Large intestine (tissue), 3 donors: ENCODE data around the gene SLC15A4. TPM values are rescaled to one million over a fixed set of nuclear protein-coding genes. Genes with fewer than 3 reads are reported as not detected.

ENCODE experiments used
- DNase-seq, 2 donors: peaks; one replicate each; pipeline versions ENCODE4 v3.0.0 to v3.0.0-alpha.2; 2013
- H3K27ac ChIP-seq: one replicate; pipeline ENCODE4 v1.5.1; 2013; ENCODE audit warnings: low read length
- H3K27me3 ChIP-seq: 2 replicates; pipeline ENCODE4 v1.6.1; 2013; ENCODE audit warnings: low read length; ENCODE audit not compliant: control insufficient read depth, insufficient read depth
- H3K36me3 ChIP-seq: 2 replicates; pipeline ENCODE4 v1.6.1; 2013; ENCODE audit warnings: low read length; ENCODE audit not compliant: control insufficient read depth, insufficient read depth
- H3K4me1 ChIP-seq: one replicate; pipeline ENCODE4 v1.6.1; 2013; ENCODE audit warnings: low read length; ENCODE audit not compliant: control insufficient read depth, insufficient read depth
- H3K4me3 ChIP-seq: one replicate; pipeline ENCODE4 v1.5.1; 2013; ENCODE audit warnings: low read length
- H3K9me3 ChIP-seq: one replicate; pipeline ENCODE4 v1.6.1; 2013; ENCODE audit warnings: mild to moderate bottlenecking, low read depth, low read length, moderate library complexity; ENCODE audit not compliant: control insufficient read depth
- WGBS: methylation state at CpG from one replicate; pipeline ENCODE4 v1.1.5; 2013; ENCODE audit warnings: low lambda C conversion rate; ENCODE audit not compliant: insufficient coverage; 5-methylcytosine and 5-hydroxymethylcytosine counted together
- polyA plus RNA-seq: library from polyadenylated mRNA; unstranded; fragments of 120-200 nt; gene quantifications from one replicate; pipeline ENCODE4 v1.2.1, GENCODE V29; 2013

Gene SLC15A4
- polyA plus RNA-seq, 1 donor = 21.5 TPM

DNA sequence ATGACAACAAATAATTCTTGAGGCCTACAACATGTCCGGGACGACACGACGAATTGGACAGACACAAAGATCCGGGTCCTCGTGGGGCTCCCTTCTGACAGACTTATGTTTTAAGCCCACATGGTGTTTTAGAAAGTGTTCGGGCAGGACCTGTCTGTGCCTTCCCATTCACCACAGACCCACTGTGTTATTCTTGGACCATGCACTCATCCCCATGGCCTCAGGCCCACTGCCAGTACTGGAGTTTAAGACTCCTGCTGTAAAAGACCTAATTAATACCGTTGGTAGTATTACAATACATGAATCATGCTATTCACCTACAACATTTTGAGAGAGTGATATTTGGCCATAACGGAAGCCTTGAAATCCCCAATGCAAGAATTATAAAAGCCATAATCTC is 20.0 kb downstream of the SLC15A4 start:
- Histone ChIP-seq H3K4me3 (no peak overlapping the region), H3K27me3 (no peaks in the 10 kb centered on the region), H3K36me3 (peaks cover 61% of the 10 kb centered on the region), H3K9me3 (no peaks in the 10 kb centered on the region), H3K4me1 (no peaks in the 10 kb centered on the region), H3K27ac (no peak overlapping the region)
- DNase-seq = no peak
- WGBS = no CpG with 5 or more reads among the region's 9 CpGs

DNA sequence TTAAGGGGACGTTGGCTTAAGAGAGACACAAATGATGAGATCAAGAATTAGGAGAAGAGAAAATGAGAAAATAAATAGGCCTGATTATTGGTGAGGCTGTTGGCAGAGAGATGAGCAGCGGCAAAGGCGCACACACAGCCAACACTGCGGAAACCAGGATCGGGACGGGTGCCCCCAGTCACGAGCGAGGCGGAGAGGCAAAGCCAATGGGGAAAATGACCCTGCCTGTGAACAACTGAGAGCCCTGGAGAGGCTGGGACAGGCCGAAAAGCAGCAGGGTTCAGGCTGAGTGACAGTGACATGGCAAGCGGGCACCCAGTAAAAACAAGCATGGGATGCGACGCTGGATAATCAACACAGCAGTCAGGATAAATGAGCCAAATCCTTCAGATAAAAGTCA is 21.0 kb downstream of the SLC15A4 start:
- Histone ChIP-seq H3K4me1 (no peaks in the 10 kb centered on the region), H3K4me3 (no peak overlapping the region), H3K9me3 (no peaks in the 10 kb centered on the region), H3K27ac (no peak overlapping the region), H3K36me3 (peaks cover 60% of the 10 kb centered on the region), H3K27me3 (no peaks in the 10 kb centered on the region)
- no peak for DNase-seq
- WGBS = 100% methylated on average over 3 of the region's 13 CpGs

DNA sequence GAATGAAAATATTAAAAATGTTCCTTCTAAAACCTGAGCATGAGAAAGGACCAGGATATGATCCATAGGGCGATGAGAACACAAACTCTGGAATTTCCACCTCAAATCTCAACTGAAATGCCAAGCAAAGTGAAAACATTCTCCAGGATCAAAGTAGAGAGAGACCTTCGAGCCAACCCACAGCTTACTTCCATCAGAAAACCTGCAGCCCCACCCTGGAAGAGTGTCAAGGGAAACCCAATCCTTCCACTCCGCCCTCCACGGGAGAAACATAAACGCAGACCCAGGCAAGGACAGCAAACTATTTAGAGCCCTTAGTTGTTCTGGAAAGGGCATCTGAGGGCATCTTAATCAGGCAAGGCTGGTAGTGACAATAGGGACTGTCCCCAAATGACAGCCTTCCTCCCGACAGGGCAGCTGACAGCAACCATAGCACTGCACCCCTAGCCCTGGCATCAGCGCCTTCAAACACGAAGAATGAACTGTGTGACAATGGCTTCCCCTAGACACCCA is 21.8 kb downstream of the SLC15A4 start:
- DNase-seq = no peak
- no peaks in the 10 kb centered on the region for H3K4me1 ChIP-seq
- H3K36me3 ChIP-seq = peaks cover 61% of the 10 kb centered on the region
- no peaks in the 10 kb centered on the region for H3K9me3 ChIP-seq
- 100% methylated on average over 1 of the region's 8 CpGs for WGBS
- no peaks in the 10 kb centered on the region for H3K27me3 ChIP-seq
- H3K27ac ChIP-seq = no peak overlapping the region
- H3K4me3 ChIP-seq = no peak overlapping the region

DNA sequence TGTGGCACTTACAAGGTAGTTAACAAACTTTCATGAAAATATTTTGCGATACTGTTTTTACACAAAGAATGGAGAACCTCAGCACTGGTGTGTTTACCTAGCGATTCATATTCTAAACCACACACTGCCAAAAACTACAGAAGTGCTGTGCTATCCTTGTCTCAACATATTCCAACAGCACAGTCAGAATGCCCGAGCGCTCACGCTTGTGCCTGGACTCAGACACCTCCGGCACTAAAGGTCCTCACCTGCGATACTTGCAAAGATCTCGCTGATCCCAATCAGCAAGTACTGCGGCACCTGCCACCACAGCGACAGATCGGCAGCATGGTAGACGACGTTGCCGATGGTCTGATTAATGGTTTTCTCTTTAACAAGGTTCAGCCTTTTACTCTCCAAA is 23.2 kb downstream of the SLC15A4 start:
- H3K36me3 ChIP-seq = peaks cover 69% of the 10 kb centered on the region
- 100% methylated on average over 1 of the region's 14 CpGs for WGBS
- no peak overlapping the region for H3K4me3 ChIP-seq
- no peaks in the 10 kb centered on the region for H3K9me3 ChIP-seq
- no peak overlapping the region for H3K27ac ChIP-seq
- no peak for DNase-seq
- no peaks in the 10 kb centered on the region for H3K4me1 ChIP-seq
- H3K27me3 ChIP-seq = no peaks in the 10 kb centered on the region

DNA sequence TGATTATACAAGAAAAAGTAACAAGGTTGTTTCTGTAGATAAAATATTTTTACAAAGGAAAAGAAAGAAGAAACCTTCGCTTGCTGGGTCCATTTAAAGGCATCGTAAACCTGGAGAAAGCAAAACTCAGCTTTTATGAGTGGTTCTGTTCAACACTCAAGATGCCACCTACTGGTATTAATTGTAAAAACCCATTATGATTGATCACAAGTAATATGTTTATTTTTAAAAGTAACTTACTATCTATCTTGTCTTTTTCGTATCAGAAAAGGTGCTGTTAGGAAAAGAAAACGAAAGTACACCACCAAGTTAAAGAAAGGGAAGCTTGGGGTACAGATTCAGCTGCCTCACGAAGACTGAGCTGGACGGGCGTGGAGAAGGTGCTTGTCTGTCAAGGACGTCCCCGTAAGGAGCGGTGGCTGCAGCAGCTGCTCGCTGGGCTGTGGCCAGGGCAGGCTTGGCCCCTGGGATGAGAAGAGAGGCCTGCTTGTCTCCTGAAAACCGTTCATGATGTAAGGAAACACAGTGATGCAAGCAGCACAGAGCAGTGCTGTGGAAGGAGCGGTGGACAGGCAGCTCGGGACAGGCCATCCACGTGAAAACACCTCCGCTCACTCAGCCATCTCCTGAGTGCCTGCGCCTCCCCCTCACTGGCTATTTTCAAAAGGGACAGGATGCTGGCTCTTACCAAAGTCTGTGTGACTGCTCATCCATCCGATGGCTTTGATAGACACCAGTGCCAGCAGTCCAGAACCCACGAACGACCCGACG is 25.0 kb downstream of the SLC15A4 start:
- Histone ChIP-seq H3K36me3 (peaks cover 79% of the 10 kb centered on the region), H3K9me3 (no peaks in the 10 kb centered on the region), H3K4me1 (no peaks in the 10 kb centered on the region), H3K4me3 (no peak overlapping the region), H3K27ac (no peak overlapping the region), H3K27me3 (no peaks in the 10 kb centered on the region)
- WGBS = 68% methylated on average over 2 of the region's 22 CpGs
- no peak for DNase-seq

DNA sequence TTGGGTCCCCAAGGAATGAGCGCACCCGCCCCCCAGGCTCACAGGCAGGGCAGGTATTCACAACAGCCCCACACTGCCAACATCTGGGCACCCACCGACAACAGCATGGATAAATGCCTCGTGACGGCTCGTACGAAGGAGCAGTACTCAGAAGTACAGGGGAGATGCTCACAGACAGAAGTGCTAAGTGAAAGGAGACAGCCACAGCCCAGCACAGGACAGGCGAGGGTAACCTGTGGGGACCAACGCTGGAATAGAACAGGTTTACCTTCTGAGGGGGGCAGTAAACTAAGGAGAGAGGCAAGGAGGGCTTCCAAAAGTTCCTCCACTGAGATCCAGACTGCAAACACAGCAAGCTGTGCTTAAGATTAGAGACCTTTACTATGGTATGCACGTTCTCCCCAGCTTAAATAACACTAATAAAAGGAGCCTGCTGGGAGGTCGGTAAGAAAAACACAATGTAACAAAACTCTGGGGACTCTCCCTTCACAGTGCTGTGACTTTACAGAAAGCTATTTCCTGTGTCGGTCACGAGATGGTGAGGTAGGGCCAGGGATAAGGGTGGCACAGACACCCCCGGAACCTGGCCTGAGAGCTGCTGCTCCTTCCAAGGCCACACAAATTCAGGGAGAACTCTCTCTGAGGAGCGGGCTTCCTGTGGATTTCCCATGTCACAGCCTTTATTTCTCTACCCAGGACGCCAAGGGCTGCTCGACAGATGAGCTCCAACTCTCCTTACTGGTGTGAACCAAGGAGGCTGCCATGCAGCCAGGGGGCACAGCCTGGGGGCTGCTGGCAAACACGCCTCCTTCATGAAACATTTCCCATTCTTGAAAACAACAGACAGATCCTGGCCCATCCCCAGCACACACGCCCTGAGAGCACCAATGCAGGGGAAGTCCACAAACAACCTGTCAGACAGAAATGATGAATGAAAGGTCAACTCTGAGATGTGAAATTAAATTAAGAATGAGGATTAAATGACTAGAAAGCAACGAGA is 26.3 kb downstream of the SLC15A4 start:
- no peaks in the 10 kb centered on the region for H3K9me3 ChIP-seq
- H3K36me3 ChIP-seq = peaks cover 80% of the 10 kb centered on the region
- no peaks in the 10 kb centered on the region for H3K4me1 ChIP-seq
- H3K27me3 ChIP-seq = no peaks in the 10 kb centered on the region
- H3K4me3 ChIP-seq = no peak overlapping the region
- DNase-seq = no peak
- H3K27ac ChIP-seq = no peak overlapping the region
- 20% methylated on average over 1 of the region's 20 CpGs for WGBS

DNA sequence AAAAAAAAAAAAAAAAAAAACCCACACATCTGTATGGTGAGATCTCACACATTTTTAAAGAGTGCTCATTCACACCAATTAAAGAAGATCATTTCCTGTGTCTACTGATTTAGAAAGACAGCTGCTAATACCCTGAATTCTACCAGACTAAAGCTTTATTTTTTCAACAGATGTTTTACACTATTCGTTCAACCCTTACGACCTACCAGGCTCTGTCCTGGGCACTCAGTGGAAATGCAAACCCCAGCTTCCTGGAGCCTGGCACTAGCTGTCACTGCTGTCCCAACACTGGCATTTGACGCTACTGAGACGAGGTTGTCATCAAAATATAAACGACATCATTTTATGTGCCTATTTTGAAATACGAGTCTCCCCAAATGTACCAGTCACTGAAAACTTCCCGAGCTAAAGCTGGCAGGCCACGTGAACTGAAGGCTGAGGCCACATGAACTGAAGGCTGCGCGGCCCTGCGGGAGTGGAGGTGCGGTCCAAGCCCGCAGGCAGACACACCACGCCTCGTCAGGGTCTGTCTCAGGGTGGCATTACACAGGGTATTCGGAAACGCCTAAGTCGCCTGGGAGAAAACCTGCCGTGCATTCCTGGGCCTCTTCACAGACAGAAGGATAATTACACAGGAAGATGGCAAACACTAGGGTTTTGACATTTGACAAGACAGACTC is 27.2 kb downstream of the SLC15A4 start:
- H3K27me3 ChIP-seq = no peaks in the 10 kb centered on the region
- no peak for DNase-seq
- no peak overlapping the region for H3K27ac ChIP-seq
- WGBS = 100% methylated on average over 2 of the region's 19 CpGs
- no peaks in the 10 kb centered on the region for H3K9me3 ChIP-seq
- H3K36me3 ChIP-seq = peaks cover 81% of the 10 kb centered on the region
- no peak overlapping the region for H3K4me3 ChIP-seq
- no peaks in the 10 kb centered on the region for H3K4me1 ChIP-seq

DNA sequence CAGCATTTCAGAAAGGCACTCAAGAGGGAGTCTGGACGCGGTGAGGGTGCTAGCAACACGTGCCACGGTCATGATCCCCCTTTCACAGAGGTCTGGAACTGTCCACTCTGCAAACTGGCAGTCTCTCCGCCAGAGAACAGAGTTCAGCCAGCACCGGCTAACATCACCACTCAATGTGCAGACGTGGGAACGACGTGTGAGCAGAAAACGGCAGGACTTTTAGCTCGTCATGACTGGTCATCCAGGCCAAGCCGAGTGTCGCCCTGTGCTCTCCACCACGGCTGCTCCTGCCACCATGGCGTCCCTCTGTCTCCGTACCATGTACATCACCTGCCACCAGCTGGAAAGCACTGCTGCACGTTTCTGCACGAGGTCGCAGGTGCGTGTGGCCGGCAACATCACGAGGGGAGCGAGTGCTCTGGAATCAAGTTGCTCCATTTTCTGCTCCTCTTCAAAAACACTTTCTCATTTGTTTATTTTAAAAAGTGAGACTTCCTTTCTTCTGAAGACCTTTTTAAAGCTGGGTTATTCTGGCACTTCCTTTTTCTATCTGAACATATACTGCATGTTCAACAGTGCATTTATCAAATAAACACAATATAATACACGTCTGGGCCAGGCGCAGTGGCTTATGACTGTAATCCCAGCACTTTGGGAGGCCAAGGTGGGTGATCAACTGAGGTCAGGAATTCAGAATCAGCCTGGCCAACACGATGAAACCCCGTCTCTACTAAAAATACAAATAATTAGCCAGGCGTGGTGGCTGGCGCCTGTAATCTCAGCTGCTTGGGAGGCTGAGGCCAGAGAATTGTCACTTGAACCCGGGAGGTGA is 28.0 kb downstream of the SLC15A4 start:
- H3K36me3 ChIP-seq = peaks cover 83% of the 10 kb centered on the region
- H3K4me1 ChIP-seq = no peaks in the 10 kb centered on the region
- H3K4me3 ChIP-seq = no peak overlapping the region
- no peaks in the 10 kb centered on the region for H3K27me3 ChIP-seq
- WGBS = no CpG with 5 or more reads among the region's 30 CpGs
- no peak overlapping the region for H3K27ac ChIP-seq
- H3K9me3 ChIP-seq = no peaks in the 10 kb centered on the region
- DNase-seq = no peak

DNA sequence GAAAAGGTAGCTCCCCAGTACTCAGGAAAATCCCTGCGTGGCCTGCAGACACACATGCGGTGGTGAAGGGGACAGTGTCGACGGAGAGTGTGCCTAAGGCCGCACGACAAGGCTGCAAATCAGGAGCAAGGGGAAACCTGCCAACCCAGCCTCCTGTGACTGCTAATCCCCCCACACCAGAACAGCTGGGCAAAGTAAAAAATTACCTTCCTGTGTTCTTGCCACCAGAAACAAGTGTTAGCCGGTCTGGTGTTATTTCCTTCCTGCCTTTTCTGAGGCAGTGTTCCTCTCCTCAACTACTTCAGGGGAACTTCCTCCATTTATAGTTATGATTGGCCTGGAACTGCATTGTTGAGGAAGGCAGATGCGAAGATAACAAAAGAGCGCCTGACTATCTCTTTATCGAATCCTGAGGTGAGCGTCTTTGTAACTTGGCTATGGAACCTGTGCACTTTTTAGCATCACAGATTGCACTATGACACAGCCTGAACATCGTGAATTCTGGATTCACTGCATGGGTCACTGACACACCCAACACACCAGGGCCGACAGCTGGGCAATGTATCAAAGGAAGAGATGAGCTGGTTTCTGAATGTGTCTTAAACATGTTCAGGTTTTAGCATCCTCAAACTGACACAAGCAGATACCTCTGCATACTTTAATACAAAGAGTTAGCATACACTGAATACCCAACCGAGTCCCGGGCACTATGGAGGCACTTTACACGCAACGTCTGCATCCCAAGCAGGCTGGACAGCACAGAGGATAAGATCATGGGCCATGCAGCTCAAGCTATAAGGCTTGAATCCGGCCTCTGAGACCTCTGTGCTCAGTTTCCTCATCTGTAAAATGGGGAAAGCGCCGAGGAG is 28.9 kb downstream of the SLC15A4 start:
- Histone ChIP-seq H3K27ac (no peak overlapping the region), H3K9me3 (no peaks in the 10 kb centered on the region), H3K4me3 (no peak overlapping the region), H3K27me3 (no peaks in the 10 kb centered on the region), H3K36me3 (peaks cover 75% of the 10 kb centered on the region), H3K4me1 (no peaks in the 10 kb centered on the region)
- DNase-seq = no peak
- WGBS = 94% methylated on average over 5 of the region's 20 CpGs
